ENCODE data around the gene AP3D1. TPM values are rescaled to one million over a fixed set of nuclear protein-coding genes. Genes with fewer than 3 reads are reported as not detected.

The AP3D1 gene
- 85.7 and 126 TPM in 2 replicates for total RNA-seq

DNA sequence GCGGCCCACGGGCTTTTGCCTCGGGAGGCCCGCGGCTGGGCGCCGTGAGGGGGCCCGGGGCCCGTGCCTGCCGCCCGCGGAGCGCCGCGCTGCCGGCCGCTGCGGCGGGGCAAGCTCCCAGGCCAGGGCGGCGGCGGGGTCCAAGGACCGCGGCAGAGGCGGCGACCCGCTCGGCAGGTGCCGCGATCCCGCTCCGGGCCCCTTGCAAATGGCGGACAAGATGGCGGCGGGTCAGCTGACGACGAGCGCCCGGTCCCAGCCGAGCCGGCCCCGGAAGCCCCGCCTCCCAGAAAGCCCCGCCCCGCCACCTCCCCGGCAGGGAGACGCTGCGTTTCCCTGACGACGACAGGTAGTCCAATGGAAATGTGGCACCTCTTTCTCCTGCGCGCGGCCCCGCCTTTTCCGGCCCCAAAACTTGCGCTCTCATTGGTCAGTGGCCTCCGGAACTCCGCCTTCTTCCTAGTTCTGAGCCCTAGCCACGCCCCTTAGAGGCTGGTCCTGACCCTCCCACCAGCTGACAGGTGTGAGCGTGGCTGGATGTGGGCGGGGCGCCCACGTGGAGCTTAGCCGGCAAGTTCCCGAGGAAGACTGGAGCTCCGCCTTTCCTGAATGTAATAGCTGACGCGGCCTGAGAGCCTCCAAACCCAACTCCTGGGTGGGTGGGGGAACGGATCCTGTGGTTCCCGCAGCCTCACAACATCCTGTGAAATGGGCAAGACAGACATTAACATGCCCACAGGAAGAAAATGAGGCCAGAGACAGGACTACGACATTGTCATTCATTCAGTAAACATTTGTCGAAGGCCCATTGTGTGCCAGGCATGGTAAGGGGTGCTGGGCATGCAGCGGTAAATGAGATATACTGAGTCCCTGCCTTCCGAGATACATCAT is at the start of gene AP3D1:
AP3D1 (minus strand) TSS at position 228 of the 891 bp plus-strand sequence. CDS start 232 bp downstream, outside the sequence.

DNA sequence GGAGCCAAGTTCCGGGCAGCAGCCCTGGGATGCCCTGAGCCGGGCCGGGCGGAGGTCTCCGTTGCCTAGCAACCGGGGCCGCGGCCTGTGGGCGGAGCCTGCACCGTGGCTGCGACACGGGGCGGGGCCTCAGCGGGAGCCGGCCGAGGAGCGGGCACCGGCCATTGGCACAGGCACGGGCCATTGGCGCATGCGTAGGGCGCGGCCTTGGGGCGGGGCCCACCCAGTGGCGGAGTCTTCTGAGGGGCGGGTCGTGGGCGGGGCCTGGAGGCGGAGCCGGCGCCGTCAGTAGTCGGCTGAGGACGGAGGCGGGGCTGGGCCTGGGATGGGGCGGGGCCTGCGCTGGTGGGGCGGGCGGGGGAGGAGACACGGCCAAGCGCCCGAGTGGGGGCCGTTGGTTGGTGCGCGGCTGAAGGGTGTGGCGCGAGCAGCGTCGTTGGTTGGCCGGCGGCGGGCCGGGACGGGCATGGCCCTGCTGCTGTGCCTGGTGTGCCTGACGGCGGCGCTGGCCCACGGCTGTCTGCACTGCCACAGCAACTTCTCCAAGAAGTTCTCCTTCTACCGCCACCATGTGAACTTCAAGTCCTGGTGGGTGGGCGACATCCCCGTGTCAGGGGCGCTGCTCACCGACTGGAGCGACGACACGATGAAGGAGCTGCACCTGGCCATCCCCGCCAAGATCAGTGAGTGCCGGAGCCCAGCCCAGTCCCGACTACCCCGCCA is 54.7 kb downstream of the AP3D1 start, which contains the start of gene IZUMO4:
IZUMO4 (plus strand) TSS at position 436 of the 723 bp plus-strand sequence; CDS start at position 467, 31 bp downstream.

DNA sequence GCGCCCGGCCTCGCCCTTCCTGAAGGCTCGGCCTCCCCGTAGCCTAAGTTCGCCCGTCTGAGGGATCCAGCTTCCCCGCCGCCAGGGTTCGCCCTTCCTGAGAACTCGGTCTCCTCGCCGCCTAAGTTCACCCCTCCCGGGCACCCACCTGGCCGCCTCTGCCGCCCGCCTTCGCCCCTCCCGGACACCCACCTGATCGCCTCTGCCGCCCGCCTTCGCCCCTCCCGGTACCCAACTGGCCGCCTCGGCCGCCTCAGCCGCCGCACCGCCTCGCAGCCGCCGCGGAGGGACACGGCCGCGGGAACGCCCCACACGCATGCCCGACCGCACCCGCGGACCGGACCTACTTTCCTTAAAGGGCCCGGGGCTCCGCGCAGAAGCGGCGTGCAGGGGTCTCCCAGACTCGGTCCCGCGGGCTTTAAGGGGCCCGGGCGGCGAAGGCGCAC is 55.3 kb downstream of the AP3D1 start, which contains the start of gene MOB3A:
MOB3A (minus strand) TSS at position 293 of the 446 bp plus-strand sequence. CDS start 17,766 bp downstream, outside the sequence.

DNA sequence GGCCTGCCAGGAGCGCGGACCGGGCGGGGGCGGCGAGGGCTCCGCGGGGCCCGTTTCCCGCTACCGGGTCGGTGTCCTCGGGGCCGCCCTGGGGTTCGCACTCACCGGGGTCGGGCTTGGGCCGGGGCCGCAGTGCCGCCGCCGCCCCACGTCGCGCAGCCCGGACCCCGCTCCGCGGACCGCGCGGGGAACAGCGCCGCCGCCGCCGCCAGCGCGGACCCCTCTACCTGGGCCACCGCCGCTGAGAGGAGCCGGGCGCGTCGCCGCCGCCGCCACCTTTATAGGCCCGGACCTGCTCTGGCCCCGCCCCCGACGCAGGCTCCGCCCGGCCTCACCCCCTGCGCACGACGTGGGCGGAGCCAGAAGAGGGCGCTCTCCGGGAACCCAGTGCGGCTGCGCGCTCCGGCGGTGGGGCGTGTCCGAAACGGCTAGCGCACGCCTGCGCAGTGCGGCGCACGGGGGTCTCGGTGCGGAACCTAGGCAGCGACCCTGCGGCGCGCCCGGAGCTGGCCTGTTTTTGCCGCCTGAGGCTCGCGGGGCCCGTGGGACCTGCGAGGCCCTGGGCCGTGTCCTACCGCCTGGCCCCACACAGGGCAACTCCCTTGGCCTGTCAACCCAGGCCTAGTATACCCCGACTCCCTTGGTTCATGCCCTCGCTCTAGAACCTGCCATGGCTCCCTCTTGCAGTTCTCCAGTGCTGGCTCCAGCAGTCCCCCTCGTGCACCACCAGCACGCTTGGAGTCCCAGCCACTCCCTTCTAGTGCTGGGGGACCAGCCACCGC is 100.2 kb downstream of the AP3D1 start, which contains the start of gene MKNK2:
MKNK2 (minus strand) TSS at position 254 of the 782 bp plus-strand sequence. CDS start 393 bp downstream, outside the sequence.

Other genes with a start within 250 kb of the AP3D1 start
- gene ADAT3, start 246.2 kb downstream of the AP3D1 start, total RNA-seq = 0.64 and 2.9 TPM in 2 replicates
- gene SCAMP4, start 246.2 kb downstream of the AP3D1 start, total RNA-seq = 22.6 and 25.5 TPM in 2 replicates
- gene CSNK1G2, start 210.4 kb downstream of the AP3D1 start, total RNA-seq = 77.2 and 93.3 TPM in 2 replicates
- gene BTBD2, start 135.9 kb downstream of the AP3D1 start, total RNA-seq = 48.4 and 54.5 TPM in 2 replicates
- 507 and 547 TPM in 2 replicates for gene MKNK2, start 100.3 kb downstream of the AP3D1 start, total RNA-seq
- 37.3 and 39.3 TPM in 2 replicates for gene MOB3A, start 55.2 kb downstream of the AP3D1 start, total RNA-seq
- gene IZUMO4, start 54.7 kb downstream of the AP3D1 start, total RNA-seq = 2.6 and 4.6 TPM in 2 replicates
- gene DOT1L, start 12.4 kb upstream of the AP3D1 start, total RNA-seq = 4.8 and 9.4 TPM in 2 replicates
- 56.3 and 73.0 TPM in 2 replicates for gene PLEKHJ1, start 84.8 kb upstream of the AP3D1 start, total RNA-seq
- gene SF3A2, start 85.3 kb upstream of the AP3D1 start, total RNA-seq = 22.2 and 38.4 TPM in 2 replicates
- not detected in 2 replicates for gene AMH, start 97.8 kb upstream of the AP3D1 start, total RNA-seq
- 0.72 TPM in 1 of 2 replicates, not detected in the other for gene JSRP1, start 104.9 kb upstream of the AP3D1 start, total RNA-seq
- gene PEAK3, start 130.6 kb upstream of the AP3D1 start, total RNA-seq = not detected in 2 replicates
- not detected in 2 replicates for gene LINGO3, start 156.6 kb upstream of the AP3D1 start, total RNA-seq
- 79.3 and 157 TPM in 2 replicates for gene LSM7, start 177.0 kb upstream of the AP3D1 start, total RNA-seq
- gene SPPL2B, start 177.1 kb upstream of the AP3D1 start, total RNA-seq = 12.4 and 15.7 TPM in 2 replicates
- not detected in 2 replicates for gene TMPRSS9, start 208.7 kb upstream of the AP3D1 start, total RNA-seq

Data from tracheal epithelial cell (primary cell).